ENCODE data around the gene PAQR9. TPM values are rescaled to one million over a fixed set of nuclear protein-coding genes. Genes with fewer than 3 reads are reported as not detected.

Gene PAQR9
- total RNA-seq, 1 experiment from 2014 or later: not detected

GRCh38 chr3:142943349-142943748 lies 20.1 kb downstream of the PAQR9 start:
- H3K27me3 ChIP-seq (ENCODE audit: insufficient read depth, low read depth): no peaks in the 10 kb centered on the region
- no TSS peak for BruUV-seq (replicated peaks)
- H3K9me3 ChIP-seq (ENCODE audit: insufficient read depth, low read depth): no peaks in the 10 kb centered on the region; the same call in 1 of the 2 replicates
- intact Hi-C loops (cut with micrococcal nuclease; ENCODE audit: unreplicated experiment): no loop called here
- TF ChIP-seq CTCF (conservative IDR thresholded peaks at IDR 0.05) (no peak), EZH2 (IDR thresholded peaks at IDR 0.05; ENCODE audit: low read depth) (no peak)
- no peaks in the 10 kb centered on the region for H3K9me2 ChIP-seq (ENCODE audit: insufficient read depth)
- H3K4me3 ChIP-seq: no peak overlapping the region
- H2AFZ ChIP-seq: no peak overlapping the region
- H4K20me1 ChIP-seq (ENCODE audit: insufficient read depth): no peaks in the 10 kb centered on the region
- POLR2A ChIA-PET (ENCODE audit: unreplicated experiment): no interaction called here
- no peaks in the 10 kb centered on the region for H3K79me2 ChIP-seq (ENCODE audit: low read depth)
- H3K27ac ChIP-seq: no peak overlapping the region
- CTCF ChIA-PET: no interaction called here
- no peaks in the 10 kb centered on the region for H3K4me1 ChIP-seq (replicated peaks; ENCODE audit: insufficient read depth)
- no peak for DNase-seq
- no peaks in the 10 kb centered on the region for H3K36me3 ChIP-seq (ENCODE audit: low read depth)
- no peaks in the 10 kb centered on the region for H3F3A ChIP-seq (ENCODE audit: insufficient read depth, low read depth)
- H3K4me2 ChIP-seq: no peak overlapping the region

GRCh38 chr3:142941373-142942123 lies 21.9 kb downstream of the PAQR9 start:
- no peaks in the 10 kb centered on the region for H3F3A ChIP-seq (ENCODE audit: insufficient read depth, low read depth)
- no TSS peak for BruUV-seq (replicated peaks)
- no peak for TF ChIP-seq EZH2 (IDR thresholded peaks at IDR 0.05; ENCODE audit: low read depth)
- no peak for TF ChIP-seq CTCF (conservative IDR thresholded peaks at IDR 0.05)
- no peaks in the 10 kb centered on the region for H3K4me1 ChIP-seq (replicated peaks; ENCODE audit: insufficient read depth)
- no peaks in the 10 kb centered on the region for H3K27me3 ChIP-seq (ENCODE audit: insufficient read depth, low read depth)
- H3K4me3 ChIP-seq: no peak overlapping the region
- intact Hi-C loops (cut with micrococcal nuclease; ENCODE audit: unreplicated experiment): no loop called here
- DNase-seq: no peak
- H3K36me3 ChIP-seq (ENCODE audit: low read depth): no peaks in the 10 kb centered on the region
- CTCF ChIA-PET: interaction anchor here (0.6 kb wide), 1 partner anchor 35 kb away, joined by 3 read pairs; no protein-coding TSS in a partner anchor
- H2AFZ ChIP-seq: no peak overlapping the region
- H3K79me2 ChIP-seq (ENCODE audit: low read depth): no peaks in the 10 kb centered on the region
- H3K9me3 ChIP-seq (ENCODE audit: insufficient read depth, low read depth): no peaks in the 10 kb centered on the region
- H4K20me1 ChIP-seq (ENCODE audit: insufficient read depth): no peaks in the 10 kb centered on the region
- H3K9me2 ChIP-seq (ENCODE audit: insufficient read depth): no peaks in the 10 kb centered on the region
- H3K27ac ChIP-seq: no peak overlapping the region
- no peak overlapping the region for H3K4me2 ChIP-seq
- POLR2A ChIA-PET (ENCODE audit: unreplicated experiment): no interaction called here

GRCh38 chr3:142940472-142940871 lies 23.0 kb downstream of the PAQR9 start:
- H3F3A ChIP-seq (ENCODE audit: insufficient read depth, low read depth): no peaks in the 10 kb centered on the region
- intact Hi-C loops (cut with micrococcal nuclease; ENCODE audit: unreplicated experiment): no loop called here
- H3K4me3 ChIP-seq: no peak overlapping the region
- POLR2A ChIA-PET (ENCODE audit: unreplicated experiment): no interaction called here
- CTCF ChIA-PET: interaction anchor here (0.5 kb wide), 1 partner anchor 97 kb away, joined by 3 read pairs; no protein-coding TSS in a partner anchor
- DNase-seq: no peak
- H4K20me1 ChIP-seq (ENCODE audit: insufficient read depth): no peaks in the 10 kb centered on the region
- no peak overlapping the region for H3K4me2 ChIP-seq
- no peaks in the 10 kb centered on the region for H3K79me2 ChIP-seq (ENCODE audit: low read depth)
- H3K9me2 ChIP-seq (ENCODE audit: insufficient read depth): no peaks in the 10 kb centered on the region
- H3K27ac ChIP-seq: no peak overlapping the region
- H3K9me3 ChIP-seq (ENCODE audit: insufficient read depth, low read depth): no peaks in the 10 kb centered on the region
- no TSS peak for BruUV-seq (replicated peaks)
- H3K4me1 ChIP-seq (replicated peaks; ENCODE audit: insufficient read depth): no peaks in the 10 kb centered on the region
- H3K27me3 ChIP-seq (ENCODE audit: insufficient read depth, low read depth): no peaks in the 10 kb centered on the region
- no peaks in the 10 kb centered on the region for H3K36me3 ChIP-seq (ENCODE audit: low read depth)
- TF ChIP-seq EZH2 (IDR thresholded peaks at IDR 0.05; ENCODE audit: low read depth) (no peak), CTCF (conservative IDR thresholded peaks at IDR 0.05) (no peak)
- no peak overlapping the region for H2AFZ ChIP-seq
